Stimulated activated CD4-positive, alpha-beta T cell treated with anti-CD3 and anti-CD28 coated beads, TNF-alpha, amount 100 ng/mL, for 4 hours (primary cell): ENCODE data around the gene ST8SIA2.

Experiments
- DNase-seq, 3 experiments: peaks; one replicate each; pipeline ENCODE4 v3.0.0-alpha.2; 2020; ENCODE audit warnings: low read depth in 3 of 3

ST8SIA2 gene

GRCh38 chr15:92395098-92395635 lies 1.5 kb downstream of the ST8SIA2 start:
- no peak for DNase-seq

- DNase-seq = no peak
Observed at GRCh38 chr15:92399271-92399950, 5.7 kb downstream of the ST8SIA2 start.

- DNase-seq = no peak
Observed at GRCh38 chr15:92400573-92400972, 6.9 kb downstream of the ST8SIA2 start.

- no peak for DNase-seq
Observed at GRCh38 chr15:92400980-92401787, 7.5 kb downstream of the ST8SIA2 start.

- no peak for DNase-seq
Observed at GRCh38 chr15:92402751-92403150, 9.1 kb downstream of the ST8SIA2 start.

- no peak for DNase-seq
Observed at GRCh38 chr15:92405942-92406341, 12.3 kb downstream of the ST8SIA2 start.

- DNase-seq = no peak
Observed at GRCh38 chr15:92407321-92407720, 13.6 kb downstream of the ST8SIA2 start.

GRCh38 chr15:92407916-92408315 lies 14.2 kb downstream of the ST8SIA2 start:
- DNase-seq = no peak

- DNase-seq = no peak
Observed at GRCh38 chr15:92409006-92409405, 15.3 kb downstream of the ST8SIA2 start.

GRCh38 chr15:92409521-92409920 lies 15.8 kb downstream of the ST8SIA2 start:
- no peak for DNase-seq

- DNase-seq = no peak
Observed at GRCh38 chr15:92410537-92410936, 16.9 kb downstream of the ST8SIA2 start.

- DNase-seq = no peak
Observed at GRCh38 chr15:92411256-92411655, 17.6 kb downstream of the ST8SIA2 start.

GRCh38 chr15:92413510-92413909 lies 19.8 kb downstream of the ST8SIA2 start:
- DNase-seq = no peak

GRCh38 chr15:92415639-92416297 lies 22.1 kb downstream of the ST8SIA2 start:
- DNase-seq = no peak

GRCh38 chr15:92416557-92416956 lies 22.9 kb downstream of the ST8SIA2 start:
- no peak for DNase-seq

- no peak for DNase-seq
Observed at GRCh38 chr15:92417716-92418115, 24.0 kb downstream of the ST8SIA2 start.

- no peak for DNase-seq
Observed at GRCh38 chr15:92418864-92419263, 25.2 kb downstream of the ST8SIA2 start.

- no peak for DNase-seq
Observed at GRCh38 chr15:92421976-92422375, 28.3 kb downstream of the ST8SIA2 start.

- DNase-seq = no peak
Observed at GRCh38 chr15:92425578-92426225, 32.0 kb downstream of the ST8SIA2 start.

- no peak for DNase-seq
Observed at GRCh38 chr15:92429378-92430068, 35.8 kb downstream of the ST8SIA2 start.

GRCh38 chr15:92430069-92430440 lies 36.4 kb downstream of the ST8SIA2 start:
- no peak for DNase-seq
